LHCN-M2 (cell line): ENCODE measurements around the gene CYP2A6. TPM values are rescaled to one million over a fixed set of nuclear protein-coding genes. Genes with fewer than 3 reads are reported as not detected.
A peak's percentile ranks its signal among the peaks of the same experiment; 100 is the strongest.

ENCODE experiments used
- DNase-seq: peaks from one replicate; pipeline ENCODE4 v3.0.0-alpha.2; 2012; ENCODE audit warnings: low read depth
- total RNA-seq: library from RNA; depleted of rRNA; stranded (reverse); fragments of >200 nt; gene quantifications from 2 replicates; pipeline ENCODE4 v1.2.3, GENCODE V29; 2014; rRNA removed

The CYP2A6 gene
- total RNA-seq, 1 experiment from 2014 or later, result not detected

DNA sequence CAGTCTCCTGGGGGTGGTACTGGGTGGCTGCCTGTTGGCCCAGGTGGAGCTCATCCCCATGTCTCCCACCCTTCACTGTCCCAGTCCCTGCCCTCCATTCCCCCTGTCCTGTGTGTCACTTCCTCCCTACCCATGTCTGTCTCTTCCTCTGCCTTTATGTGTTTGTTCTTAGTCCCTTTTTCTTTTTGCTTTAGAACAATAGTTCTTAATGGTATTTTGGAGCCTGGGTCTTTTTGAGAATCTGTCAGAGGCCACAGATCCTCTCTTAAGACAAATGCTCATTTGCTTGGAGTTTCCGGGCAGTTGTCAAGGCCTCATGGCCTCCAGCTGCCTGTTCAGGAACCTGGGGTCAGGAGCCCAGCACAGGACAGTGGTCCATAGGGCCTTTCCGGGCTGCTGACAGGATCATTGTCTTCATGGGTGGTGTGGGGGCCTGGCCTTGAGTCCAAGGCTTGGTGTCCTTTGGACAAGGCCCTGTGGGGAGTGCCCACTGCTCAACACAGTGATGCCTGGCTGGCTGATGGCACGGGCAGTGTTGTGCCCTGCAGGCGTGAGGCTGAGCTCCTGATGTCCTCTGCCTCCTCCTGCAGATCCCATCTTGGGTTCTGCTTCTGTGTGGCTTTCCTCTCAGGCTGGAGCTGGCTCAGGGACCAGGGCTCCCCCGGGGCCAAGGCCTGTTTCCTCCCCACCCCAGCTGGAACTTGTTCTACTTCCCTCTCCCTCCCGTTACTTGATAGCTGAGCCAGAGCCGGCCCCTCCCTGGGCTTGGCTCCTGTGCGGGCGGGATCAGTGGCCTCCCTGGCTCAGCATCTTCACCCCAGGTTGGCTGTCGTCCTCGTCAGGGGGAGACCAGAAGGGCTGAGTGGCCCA lies 47.7 kb downstream of the CYP2A6 start:
- DNase-seq, result no peak

DNA sequence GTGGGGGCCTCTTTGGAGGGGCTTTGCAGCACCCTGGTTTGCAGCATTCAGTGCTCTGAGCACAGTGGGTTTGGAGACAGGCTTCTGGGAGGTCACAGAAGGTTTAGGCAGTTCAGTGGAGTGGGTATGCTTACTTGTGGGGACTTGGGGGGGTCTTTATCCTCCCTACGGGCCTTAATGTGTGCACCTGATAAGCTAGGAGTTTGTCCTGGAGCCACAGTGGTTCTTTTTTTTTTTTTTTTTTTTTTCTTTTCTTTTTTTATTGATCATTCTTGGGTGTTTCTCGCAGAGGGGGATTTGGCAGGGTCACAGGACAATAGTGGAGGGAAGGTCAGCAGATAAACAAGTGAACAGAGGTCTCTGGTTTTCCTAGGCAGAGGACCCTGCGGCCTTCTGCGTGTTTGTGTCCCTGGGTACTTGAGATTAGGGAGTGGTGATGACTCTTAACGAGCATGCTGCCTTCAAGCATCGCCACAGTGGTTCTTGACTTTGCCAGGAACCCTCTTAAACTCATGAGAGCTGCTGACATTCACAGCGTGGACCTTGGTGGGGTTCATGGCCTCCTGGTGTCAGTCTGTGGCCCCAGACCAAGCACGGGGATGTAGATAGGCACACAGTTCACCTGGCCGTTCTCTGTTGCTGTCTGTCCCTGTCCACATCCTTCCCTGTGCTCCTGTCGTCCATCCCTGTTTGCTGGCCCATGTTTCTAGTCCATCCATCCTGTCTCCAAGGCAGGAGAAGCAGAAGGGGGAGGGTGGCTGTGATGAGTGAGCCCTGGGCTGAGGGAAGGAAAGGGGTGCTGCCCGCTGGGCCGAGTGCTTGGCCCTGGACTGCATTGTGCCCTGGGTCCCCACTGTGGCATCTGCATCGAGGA lies 48.6 kb downstream of the CYP2A6 start:
- DNase-seq, result no peak

DNA sequence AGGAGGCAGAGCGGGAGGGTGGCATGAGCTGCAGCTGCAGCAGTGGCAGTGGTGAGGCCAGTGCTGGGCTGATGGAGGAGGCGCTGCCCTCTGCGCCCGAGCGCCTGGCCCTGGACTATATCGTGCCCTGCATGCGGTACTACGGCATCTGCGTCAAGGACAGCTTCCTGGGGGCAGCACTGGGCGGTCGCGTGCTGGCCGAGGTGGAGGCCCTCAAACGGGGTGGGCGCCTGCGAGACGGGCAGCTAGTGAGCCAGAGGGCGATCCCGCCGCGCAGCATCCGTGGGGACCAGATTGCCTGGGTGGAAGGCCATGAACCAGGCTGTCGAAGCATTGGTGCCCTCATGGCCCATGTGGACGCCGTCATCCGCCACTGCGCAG lies 49.3 kb downstream of the CYP2A6 start:
- DNase-seq, result no peak

DNA sequence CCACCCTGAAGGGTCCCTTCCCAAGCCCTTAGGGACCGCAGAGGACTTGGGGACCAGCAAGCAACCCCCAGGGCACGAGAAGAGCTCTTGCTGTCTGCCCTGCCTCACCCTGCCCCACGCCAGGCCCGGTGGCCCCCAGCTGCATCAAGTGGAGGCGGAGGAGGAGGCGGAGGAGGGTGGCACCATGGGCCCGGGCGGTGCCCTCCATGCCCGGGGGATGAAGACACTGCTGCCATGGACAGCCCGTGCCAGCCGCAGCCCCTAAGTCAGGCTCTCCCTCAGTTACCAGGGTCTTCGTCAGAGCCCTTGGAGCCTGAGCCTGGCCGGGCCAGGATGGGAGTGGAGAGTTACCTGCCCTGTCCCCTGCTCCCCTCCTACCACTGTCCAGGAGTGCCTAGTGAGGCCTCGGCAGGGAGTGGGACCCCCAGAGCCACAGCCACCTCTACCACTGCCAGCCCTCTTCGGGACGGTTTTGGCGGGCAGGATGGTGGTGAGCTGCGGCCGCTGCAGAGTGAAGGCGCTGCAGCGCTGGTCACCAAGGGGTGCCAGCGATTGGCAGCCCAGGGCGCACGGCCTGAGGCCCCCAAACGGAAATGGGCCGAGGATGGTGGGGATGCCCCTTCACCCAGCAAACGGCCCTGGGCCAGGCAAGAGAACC lies 49.8 kb downstream of the CYP2A6 start:
- no peak for DNase-seq

DNA sequence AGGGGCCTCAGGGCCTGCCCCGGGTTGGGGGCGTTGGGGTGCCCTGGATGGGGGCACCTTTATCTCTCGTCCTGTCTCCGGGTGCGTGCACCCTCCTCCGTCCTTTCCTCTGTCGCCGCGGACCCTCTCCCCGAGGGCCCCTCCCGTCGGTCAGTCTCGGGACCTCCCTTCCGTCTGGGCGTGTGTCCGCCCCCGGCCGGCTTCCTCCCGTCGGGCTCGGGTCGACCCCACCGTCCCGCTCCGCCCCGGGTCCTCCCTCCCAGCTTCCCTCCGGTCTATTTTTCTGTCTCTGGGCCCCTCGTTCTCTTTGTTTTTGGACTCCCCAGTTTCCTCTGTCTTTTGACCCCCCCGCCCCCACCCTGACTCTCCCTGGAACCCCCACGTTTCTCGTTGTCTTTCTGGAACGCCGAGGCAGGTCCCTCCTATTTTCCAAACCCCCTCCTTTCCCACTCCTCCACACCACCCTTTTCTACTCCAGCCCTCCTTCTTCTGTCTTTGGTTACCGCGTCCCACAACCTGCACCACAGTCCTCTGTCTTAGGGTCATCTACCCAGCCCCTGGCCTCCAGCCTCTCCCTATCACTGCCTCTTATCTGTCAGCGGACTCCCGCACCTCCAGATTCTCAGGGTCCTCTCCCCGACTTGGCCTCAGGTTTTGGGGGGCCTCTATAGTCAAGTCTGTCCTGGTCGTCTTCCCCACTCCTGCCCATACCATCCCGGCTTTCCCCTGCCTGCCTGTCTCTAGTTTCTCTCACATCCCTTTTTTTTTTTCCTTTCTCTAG lies 50.5 kb downstream of the CYP2A6 start:
- no peak for DNase-seq

DNA sequence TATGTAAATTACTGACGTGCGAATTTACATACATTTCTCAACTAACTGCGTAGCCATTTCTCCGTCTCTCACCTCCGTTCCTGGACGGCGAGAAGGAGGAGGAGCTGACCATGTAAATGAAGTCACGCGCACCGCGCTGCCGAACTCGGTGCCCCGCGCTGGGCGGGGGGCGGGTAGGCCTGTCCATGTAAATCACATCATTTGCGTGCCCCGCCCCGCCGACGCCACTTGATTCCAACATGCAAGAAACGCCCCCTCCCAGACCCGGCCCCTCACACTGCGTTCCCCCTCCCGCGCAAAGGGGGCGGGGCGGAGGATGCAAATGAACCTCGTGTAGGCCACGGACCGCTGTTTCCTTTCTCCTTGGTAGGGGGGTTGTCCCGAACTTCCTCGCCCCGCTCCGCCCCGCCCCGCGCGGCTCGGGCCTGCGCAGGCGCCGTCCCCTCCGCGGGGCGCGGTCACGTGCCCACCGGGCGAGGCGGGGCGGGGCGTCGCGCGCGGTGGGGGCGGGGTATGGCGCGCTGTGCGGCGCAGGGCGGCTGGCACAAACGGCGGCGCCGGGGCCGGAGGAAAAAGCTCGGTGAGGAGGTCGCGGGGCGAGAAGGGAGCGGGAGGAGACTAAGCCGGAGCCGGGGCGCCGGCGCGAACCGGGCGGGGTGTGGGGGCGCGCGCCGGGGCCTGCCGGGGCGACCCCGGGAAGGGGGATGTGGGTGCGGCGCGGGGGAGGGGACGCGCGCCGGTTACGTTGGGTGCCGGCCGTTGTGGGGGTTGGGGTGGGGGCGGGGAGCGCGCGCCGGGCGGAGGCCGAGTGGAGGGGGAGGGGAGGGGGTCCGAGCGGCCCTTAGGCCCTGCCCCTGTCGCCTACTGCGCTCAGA lies 51.3 kb downstream of the CYP2A6 start, which contains the start of gene EGLN2:
EGLN2 (plus strand) TSS at position 509 of the 875 bp plus-strand sequence. CDS start 1,382 bp downstream, outside the sequence.
- peak; percentile 99 for DNase-seq

DNA sequence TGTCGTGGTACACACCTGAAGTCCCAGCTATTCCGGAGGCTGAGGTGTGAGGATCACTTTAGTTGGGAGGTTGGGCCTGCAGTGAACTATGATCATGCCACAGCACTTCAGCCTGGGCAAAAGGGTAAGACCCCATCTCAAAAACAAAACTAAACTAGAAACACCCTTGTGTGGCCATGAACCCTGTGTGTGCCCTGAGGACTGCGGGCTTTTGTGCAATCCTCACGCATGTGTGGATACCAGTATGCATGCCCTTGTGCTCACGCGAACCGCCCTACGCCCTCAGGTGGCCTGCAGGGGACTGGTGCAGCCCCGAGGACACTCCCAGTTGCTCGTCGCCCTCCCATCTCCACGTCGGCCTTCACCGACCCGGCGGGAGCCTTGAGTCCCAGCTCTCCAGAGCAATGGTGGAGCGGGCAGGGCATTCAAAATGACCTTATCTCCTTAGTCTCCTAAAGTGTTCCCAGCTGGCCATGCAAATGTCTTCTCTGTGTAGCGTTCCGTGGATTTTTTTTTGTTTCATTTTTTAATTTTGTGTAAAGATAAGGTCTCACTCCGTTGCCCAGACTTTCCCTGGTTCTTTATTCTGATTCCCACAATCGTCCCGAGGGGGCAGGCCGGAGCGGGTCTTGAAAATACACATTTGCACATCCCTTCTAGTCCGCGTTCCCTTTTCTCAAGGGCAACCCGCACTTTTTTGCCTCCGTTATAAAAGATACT lies 52.1 kb downstream of the CYP2A6 start:
- DNase-seq, result peak; percentile 66

DNA sequence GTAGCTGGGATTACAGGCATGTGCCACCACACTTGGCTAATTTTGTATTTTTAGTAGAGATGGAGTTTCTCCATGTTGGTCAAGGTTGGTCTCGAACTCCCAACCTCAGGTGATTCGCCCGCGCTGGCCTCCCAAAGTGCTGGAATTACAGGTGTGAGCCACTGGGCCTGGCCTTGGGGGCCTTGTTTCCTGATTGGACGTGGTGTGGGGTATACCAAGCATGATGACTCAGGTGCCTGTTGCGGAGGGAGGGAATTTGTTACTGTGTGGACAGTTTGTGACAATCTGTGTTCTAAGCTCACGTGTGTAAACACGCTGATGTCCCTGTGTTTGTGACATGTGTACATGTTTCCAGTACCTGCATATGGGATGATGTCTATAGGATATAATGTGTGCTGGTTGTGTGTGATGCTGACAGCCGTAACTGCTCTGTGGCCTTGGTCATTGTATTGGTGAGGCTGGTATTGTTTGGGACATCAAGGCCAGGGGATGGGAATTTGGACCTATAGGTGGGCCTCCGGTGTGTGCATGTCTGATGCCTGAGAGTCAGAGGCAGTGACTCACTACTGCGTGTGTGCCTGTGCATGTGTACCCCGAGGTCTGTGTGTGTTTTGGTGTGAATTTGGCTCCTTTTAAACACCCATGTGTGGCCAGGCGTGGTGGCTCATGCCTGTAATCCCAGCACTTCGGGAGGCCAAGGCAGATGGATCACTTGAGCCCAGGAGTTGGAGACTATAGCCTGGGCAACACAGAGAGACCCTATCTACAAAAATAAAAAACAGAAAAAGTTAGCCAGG lies 52.9 kb downstream of the CYP2A6 start:
- DNase-seq, result no peak

Other genes starting within 250 kb of the CYP2A6 start
- 5.0 and 7.3 TPM in 2 replicates for gene LTBP4, start 249.1 kb downstream of the CYP2A6 start, total RNA-seq
- gene NUMBL, start 159.8 kb downstream of the CYP2A6 start, total RNA-seq, result 39.9 and 41.3 TPM in 2 replicates
- 37.2 and 54.7 TPM in 2 replicates for gene COQ8B, start 133.6 kb downstream of the CYP2A6 start, total RNA-seq
- gene ITPKC, start 133.3 kb downstream of the CYP2A6 start, total RNA-seq, result 9.2 and 11.1 TPM in 2 replicates
- 1.6 and 2.0 TPM in 2 replicates for gene ACTMAP, start 100.0 kb downstream of the CYP2A6 start, total RNA-seq
- 97.5 and 115 TPM in 2 replicates for gene SNRPA, start 99.2 kb downstream of the CYP2A6 start, total RNA-seq
- not detected in 2 replicates for gene MIA, start 74.9 kb downstream of the CYP2A6 start, total RNA-seq
- gene RAB4B, start 72.2 kb downstream of the CYP2A6 start, total RNA-seq, result 19.7 and 28.6 TPM in 2 replicates
- 99.8 and 101 TPM in 2 replicates for gene EGLN2, start 51.3 kb downstream of the CYP2A6 start, total RNA-seq
- gene CYP2A7, start 31.8 kb upstream of the CYP2A6 start, total RNA-seq, result not detected in 2 replicates
- gene CYP2B6, start 140.8 kb upstream of the CYP2A6 start, total RNA-seq, result not detected in 2 replicates
- gene CYP2A13, start 238.0 kb upstream of the CYP2A6 start, total RNA-seq, result not detected in 2 replicates